GM18907 (cell line): ENCODE results near the gene FOXL2NB.
"Not testable (repeated sequence)": the region's sequence is repeated elsewhere in the genome, so short reads cannot be mapped to it uniquely, and the experiment has no call there.

Experiments
- ATAC-seq: cut with Tn5 transposase; IDR thresholded peaks from one replicate; pipeline ENCODE4 v1.9.1; 2021; ENCODE audit warnings: mild to moderate bottlenecking, moderate library complexity; ENCODE audit not compliant: unreplicated experiment

The FOXL2NB gene

GRCh38 chr3:138946663-138947494 lies at the start of gene FOXL2NB, which contains the start of gene FOXL2:
TSS of gene FOXL2NB (plus strand) at chr3:138947217. CDS start at chr3:138947365, 148 bp downstream.
TSS of gene FOXL2 (minus strand) at chr3:138947137. CDS start at chr3:138946722, 415 bp downstream.
- ATAC-seq = no peak

- ATAC-seq = no peak
Observed at GRCh38 chr3:138898301-138898700, 48.7 kb upstream of the FOXL2NB start.

GRCh38 chr3:138898708-138899107 lies 48.3 kb upstream of the FOXL2NB start:
- no peak for ATAC-seq

GRCh38 chr3:138899351-138899991 lies 47.5 kb upstream of the FOXL2NB start:
- ATAC-seq = no peak

GRCh38 chr3:138901567-138901966 lies 45.5 kb upstream of the FOXL2NB start:
- no peak for ATAC-seq

- ATAC-seq = no peak
Observed at GRCh38 chr3:138902171-138902570, 44.8 kb upstream of the FOXL2NB start.

GRCh38 chr3:138907539-138907938 lies 39.5 kb upstream of the FOXL2NB start:
- ATAC-seq = no peak

GRCh38 chr3:138908846-138909245 lies 38.2 kb upstream of the FOXL2NB start:
- ATAC-seq = no peak

GRCh38 chr3:138909904-138910303 lies 37.1 kb upstream of the FOXL2NB start:
- ATAC-seq = no peak

- ATAC-seq = no peak
Observed at GRCh38 chr3:138911621-138912020, 35.4 kb upstream of the FOXL2NB start.

GRCh38 chr3:138912237-138912636 lies 34.8 kb upstream of the FOXL2NB start:
- ATAC-seq = no peak

GRCh38 chr3:138913766-138914165 lies 33.3 kb upstream of the FOXL2NB start:
- ATAC-seq = no peak

- ATAC-seq = peak; percentile 25
Observed at GRCh38 chr3:138914870-138915502, 32.0 kb upstream of the FOXL2NB start.

- peak; percentile 91 for ATAC-seq
Observed at GRCh38 chr3:138915503-138916498, 31.2 kb upstream of the FOXL2NB start.

GRCh38 chr3:138916824-138917223 lies 30.2 kb upstream of the FOXL2NB start:
- no peak for ATAC-seq

- no peak for ATAC-seq
Observed at GRCh38 chr3:138919325-138919724, 27.7 kb upstream of the FOXL2NB start.

GRCh38 chr3:138921316-138922292 lies 25.4 kb upstream of the FOXL2NB start:
- no peak for ATAC-seq

GRCh38 chr3:138922400-138922799 lies 24.6 kb upstream of the FOXL2NB start:
- not testable (repeated sequence) for ATAC-seq

- ATAC-seq = peak; percentile 73
Observed at GRCh38 chr3:138923531-138923994, 23.5 kb upstream of the FOXL2NB start.
